HL-60 (cell line): ENCODE data around the gene CALB2.

Experiments used
- GABPA ChIP-seq: IDR thresholded peaks from 2 replicates; pipeline ENCODE4 v1.6.1; 2012; ENCODE audit warnings: low read depth
- POLR2AphosphoS5 ChIP-seq: IDR thresholded peaks from 2 replicates; pipeline ENCODE4 v1.6.1; 2012; ENCODE audit warnings: low read depth
- SPI1 ChIP-seq: IDR thresholded peaks from 2 replicates; pipeline ENCODE4 v1.6.1; 2012; ENCODE audit warnings: low read depth, mild to moderate bottlenecking, borderline replicate concordance
- TF ChIP-seq, protein P1 (sequence below): IDR thresholded peaks from one replicate; pipeline ENCODE4 v1.5.1; 2011; ENCODE audit warnings: low read length, control low read depth, inconsistent platforms; ENCODE audit not compliant: insufficient read depth
- TF ChIP-seq, protein P2 (sequence below): IDR thresholded peaks from 2 replicates; pipeline ENCODE4 v1.6.1; 2012; ENCODE audit warnings: low read depth; ENCODE audit not compliant: insufficient replicate concordance

DNA sequence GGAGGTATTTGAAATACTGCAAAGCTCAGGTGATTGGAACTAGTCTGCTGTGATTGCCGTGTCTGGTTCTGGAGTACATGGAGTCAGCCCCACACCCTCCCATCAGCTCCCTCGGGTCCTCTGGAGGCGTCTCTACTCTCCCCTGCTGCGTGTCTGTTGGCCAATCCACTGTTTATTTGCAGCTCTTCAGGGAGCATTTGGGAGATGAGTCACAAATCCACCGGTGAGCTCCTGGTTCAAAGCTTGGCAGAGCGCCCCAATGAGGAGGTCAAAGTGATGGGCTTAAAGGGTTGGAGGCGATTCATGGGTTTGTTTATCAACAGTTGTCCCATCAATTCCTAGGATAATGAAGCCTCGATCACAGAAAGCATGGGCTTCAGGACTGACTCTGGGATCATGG is 14.6 kb downstream of the CALB2 start:
- TF ChIP-seq, protein P1, sequence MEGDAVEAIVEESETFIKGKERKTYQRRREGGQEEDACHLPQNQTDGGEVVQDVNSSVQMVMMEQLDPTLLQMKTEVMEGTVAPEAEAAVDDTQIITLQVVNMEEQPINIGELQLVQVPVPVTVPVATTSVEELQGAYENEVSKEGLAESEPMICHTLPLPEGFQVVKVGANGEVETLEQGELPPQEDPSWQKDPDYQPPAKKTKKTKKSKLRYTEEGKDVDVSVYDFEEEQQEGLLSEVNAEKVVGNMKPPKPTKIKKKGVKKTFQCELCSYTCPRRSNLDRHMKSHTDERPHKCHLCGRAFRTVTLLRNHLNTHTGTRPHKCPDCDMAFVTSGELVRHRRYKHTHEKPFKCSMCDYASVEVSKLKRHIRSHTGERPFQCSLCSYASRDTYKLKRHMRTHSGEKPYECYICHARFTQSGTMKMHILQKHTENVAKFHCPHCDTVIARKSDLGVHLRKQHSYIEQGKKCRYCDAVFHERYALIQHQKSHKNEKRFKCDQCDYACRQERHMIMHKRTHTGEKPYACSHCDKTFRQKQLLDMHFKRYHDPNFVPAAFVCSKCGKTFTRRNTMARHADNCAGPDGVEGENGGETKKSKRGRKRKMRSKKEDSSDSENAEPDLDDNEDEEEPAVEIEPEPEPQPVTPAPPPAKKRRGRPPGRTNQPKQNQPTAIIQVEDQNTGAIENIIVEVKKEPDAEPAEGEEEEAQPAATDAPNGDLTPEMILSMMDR = no peak
- TF ChIP-seq POLR2AphosphoS5 (no peak), GABPA (no peak), SPI1 (no peak)
- TF ChIP-seq, protein P2, sequence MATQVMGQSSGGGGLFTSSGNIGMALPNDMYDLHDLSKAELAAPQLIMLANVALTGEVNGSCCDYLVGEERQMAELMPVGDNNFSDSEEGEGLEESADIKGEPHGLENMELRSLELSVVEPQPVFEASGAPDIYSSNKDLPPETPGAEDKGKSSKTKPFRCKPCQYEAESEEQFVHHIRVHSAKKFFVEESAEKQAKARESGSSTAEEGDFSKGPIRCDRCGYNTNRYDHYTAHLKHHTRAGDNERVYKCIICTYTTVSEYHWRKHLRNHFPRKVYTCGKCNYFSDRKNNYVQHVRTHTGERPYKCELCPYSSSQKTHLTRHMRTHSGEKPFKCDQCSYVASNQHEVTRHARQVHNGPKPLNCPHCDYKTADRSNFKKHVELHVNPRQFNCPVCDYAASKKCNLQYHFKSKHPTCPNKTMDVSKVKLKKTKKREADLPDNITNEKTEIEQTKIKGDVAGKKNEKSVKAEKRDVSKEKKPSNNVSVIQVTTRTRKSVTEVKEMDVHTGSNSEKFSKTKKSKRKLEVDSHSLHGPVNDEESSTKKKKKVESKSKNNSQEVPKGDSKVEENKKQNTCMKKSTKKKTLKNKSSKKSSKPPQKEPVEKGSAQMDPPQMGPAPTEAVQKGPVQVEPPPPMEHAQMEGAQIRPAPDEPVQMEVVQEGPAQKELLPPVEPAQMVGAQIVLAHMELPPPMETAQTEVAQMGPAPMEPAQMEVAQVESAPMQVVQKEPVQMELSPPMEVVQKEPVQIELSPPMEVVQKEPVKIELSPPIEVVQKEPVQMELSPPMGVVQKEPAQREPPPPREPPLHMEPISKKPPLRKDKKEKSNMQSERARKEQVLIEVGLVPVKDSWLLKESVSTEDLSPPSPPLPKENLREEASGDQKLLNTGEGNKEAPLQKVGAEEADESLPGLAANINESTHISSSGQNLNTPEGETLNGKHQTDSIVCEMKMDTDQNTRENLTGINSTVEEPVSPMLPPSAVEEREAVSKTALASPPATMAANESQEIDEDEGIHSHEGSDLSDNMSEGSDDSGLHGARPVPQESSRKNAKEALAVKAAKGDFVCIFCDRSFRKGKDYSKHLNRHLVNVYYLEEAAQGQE = no peak
